ENCODE results near the gene PPT1.
"Not testable (repeated sequence)": the region's sequence is repeated elsewhere in the genome, so short reads cannot be mapped to it uniquely, and the experiment has no call there.

The PPT1 gene

GRCh38 chr1:40039757-40040510 lies 57.1 kb downstream of the PPT1 start:
- in situ Hi-C loops (cut with HindIII; ENCODE audit: low pct_ligation_motif_present, low pct_unique_long_range_greater_than_20kb, low sequenced_read_pairs), result no loop called here
- peak; percentile 78 for DNase-seq

- DNase-seq, result no peak
- in situ Hi-C loops (cut with HindIII; ENCODE audit: low pct_ligation_motif_present, low pct_unique_long_range_greater_than_20kb, low sequenced_read_pairs), result no loop called here
These were observed 57.8 kb downstream of the PPT1 start for GRCh38 chr1:40039245-40039756.

DNA sequence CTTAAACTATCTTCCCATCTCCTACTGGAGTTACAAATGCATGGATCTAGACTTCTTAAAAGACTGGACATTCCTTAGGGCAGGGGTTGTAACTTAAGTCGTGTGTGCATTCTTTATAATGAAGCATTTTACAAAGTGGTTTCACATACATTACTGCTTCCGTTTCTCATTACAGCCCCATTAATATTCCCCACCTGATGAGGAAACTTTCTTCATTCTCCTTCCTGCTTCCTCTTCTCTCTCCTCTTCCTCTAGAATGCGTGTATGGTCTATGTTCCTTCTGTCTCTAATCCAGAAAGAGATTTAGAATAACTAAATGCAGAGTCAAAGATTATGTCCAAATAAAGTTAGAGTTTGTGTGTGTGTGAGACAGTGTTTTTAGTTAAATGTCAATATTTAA lies 58.4 kb downstream of the PPT1 start:
- in situ Hi-C loops (cut with HindIII; ENCODE audit: low pct_ligation_motif_present, low pct_unique_long_range_greater_than_20kb, low sequenced_read_pairs), result no loop called here
- no peak for DNase-seq

DNA sequence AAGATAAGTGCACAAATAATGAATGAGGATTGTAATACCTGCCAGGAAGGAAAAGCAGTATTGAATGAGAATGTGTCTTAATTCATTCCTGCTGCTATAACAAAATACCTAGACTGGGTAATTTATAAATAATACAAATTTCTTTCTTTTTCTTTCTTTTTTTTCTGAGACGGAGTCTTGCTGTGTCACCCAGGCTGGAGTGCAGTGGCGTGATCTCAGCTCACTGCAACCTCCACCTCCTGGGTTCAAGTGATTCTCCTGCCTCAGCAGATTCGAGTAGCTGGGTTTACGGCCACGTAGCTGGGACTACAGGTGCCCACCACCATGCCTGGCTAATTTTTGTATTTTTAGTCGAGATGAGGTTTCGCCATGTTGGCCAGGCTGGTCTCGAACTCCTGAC lies 59.8 kb downstream of the PPT1 start:
- DNase-seq; in situ Hi-C loops (cut with HindIII; ENCODE audit: low pct_ligation_motif_present, low pct_unique_long_range_greater_than_20kb, low sequenced_read_pairs): not testable (repeated sequence)

GRCh38 chr1:40036574-40036973 lies 60.5 kb downstream of the PPT1 start:
- in situ Hi-C loops (cut with HindIII; ENCODE audit: low pct_ligation_motif_present, low pct_unique_long_range_greater_than_20kb, low sequenced_read_pairs), result no loop called here
- no peak for DNase-seq

- no peak for DNase-seq
- in situ Hi-C loops (cut with HindIII; ENCODE audit: low pct_ligation_motif_present, low pct_unique_long_range_greater_than_20kb, low sequenced_read_pairs), result no loop called here
These were observed 62.2 kb downstream of the PPT1 start for GRCh38 chr1:40034869-40035268.

DNA sequence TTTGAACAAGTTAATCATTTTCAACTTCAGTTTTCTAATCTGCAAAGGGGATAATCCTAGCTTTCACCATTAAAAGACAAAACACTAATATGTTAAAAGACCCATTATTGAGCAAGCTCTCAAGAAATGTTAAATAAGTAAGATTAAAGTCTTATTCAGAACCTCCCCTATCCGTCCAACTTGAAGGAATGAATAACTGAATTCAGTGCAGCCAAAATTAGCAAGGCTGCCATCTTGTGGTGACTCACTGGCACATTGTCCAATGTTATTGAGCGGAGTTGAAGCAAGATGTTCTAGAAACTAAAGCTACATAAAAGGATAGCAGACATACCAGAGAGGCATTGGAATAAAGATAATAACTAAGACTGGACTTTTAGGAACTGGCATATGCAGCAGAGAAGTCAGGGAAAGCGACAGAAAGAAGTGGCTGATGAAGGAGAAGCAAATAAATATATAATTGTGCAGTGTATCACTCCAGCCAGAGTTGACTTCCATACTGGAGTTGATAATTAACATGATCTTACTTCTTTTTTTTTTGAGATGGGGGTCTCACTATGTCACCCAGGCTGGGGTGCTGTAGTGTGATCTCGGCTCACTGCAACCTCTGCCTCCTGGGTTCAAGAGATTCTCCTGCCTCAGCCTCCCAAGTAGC lies 64.7 kb downstream of the PPT1 start:
- in situ Hi-C loops (cut with HindIII; ENCODE audit: low pct_ligation_motif_present, low pct_unique_long_range_greater_than_20kb, low sequenced_read_pairs), result no loop called here
- DNase-seq, result peak; percentile 53

DNA sequence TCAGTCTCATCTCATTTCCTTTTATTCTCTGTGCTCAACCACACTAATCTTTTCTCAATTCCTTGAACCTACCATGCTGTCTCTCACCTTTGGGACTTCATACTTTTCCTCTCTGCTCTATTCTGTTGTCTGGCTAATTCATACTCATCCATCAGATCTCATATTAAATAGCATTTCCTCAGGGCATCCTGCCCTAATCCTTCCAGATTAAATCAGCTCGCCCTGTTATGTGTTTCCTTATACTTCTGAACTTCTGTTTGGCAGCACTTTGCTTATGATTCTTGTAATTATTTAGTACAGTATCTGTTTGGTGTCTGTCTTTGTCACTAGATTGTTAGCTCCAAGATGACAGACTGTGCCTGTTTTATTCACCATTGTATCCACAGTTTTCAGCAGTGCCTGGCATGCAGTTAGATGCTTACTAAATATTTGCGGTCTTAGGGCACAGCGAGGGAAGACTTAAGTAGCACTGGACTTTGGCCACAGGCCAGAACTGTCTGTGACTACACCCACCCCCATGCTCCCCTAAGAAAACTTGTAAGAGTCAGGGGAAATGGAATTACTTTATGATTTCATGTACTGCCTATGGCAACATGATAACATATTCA lies 66.4 kb downstream of the PPT1 start:
- in situ Hi-C loops (cut with HindIII; ENCODE audit: low pct_ligation_motif_present, low pct_unique_long_range_greater_than_20kb, low sequenced_read_pairs), result no loop called here
- DNase-seq, result no peak

DNA sequence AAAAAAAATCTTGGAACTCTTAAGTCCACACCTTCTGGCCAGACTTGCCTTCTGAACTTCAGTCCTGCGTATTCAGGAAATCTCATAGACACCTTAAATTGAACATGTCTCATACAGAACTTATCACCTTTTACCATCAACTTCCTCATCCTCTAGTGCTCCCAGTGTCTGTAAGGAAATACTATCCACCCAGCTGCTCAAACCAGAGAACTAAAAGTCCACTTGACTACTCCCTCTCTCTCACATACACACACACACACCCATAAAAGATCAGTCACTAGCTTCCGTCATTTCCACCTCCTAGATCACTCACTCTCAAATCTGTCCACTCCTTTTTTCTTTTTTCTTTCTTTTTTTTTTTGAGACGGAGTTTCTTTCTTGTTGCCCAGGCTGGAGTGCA lies 67.4 kb downstream of the PPT1 start:
- no peak for DNase-seq
- in situ Hi-C loops (cut with HindIII; ENCODE audit: low pct_ligation_motif_present, low pct_unique_long_range_greater_than_20kb, low sequenced_read_pairs), result no loop called here

DNA sequence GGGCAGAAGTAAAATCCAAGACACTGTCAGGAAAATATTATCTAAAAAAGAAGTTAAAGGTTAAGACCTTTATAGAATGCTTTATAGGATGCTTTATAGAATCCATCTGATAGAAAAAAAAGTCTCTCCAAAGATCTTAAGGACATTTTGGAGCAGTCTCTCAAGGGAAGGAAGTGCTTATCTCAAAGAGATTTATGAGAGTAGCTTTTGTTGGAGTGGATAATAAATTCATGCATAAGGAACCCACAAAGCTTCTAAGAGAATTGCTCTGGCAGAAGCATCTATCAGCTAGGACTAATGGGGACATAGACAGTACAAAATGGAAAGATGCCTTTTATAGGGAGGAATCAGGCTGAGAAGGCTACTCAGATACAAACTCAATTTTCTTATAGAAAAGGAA lies 69.4 kb downstream of the PPT1 start:
- no peak for DNase-seq

GRCh38 chr1:40024671-40025070 lies 72.4 kb downstream of the PPT1 start:
- in situ Hi-C loops (cut with HindIII; ENCODE audit: low pct_ligation_motif_present, low pct_unique_long_range_greater_than_20kb, low sequenced_read_pairs), result no loop called here
- DNase-seq, result no peak

More for the DNA sequence above, 69.4 kb downstream of the PPT1 start:
- in situ Hi-C loops (cut with HindIII; ENCODE audit: low pct_ligation_motif_present, low pct_unique_long_range_greater_than_20kb, low sequenced_read_pairs), result no loop called here

DNA sequence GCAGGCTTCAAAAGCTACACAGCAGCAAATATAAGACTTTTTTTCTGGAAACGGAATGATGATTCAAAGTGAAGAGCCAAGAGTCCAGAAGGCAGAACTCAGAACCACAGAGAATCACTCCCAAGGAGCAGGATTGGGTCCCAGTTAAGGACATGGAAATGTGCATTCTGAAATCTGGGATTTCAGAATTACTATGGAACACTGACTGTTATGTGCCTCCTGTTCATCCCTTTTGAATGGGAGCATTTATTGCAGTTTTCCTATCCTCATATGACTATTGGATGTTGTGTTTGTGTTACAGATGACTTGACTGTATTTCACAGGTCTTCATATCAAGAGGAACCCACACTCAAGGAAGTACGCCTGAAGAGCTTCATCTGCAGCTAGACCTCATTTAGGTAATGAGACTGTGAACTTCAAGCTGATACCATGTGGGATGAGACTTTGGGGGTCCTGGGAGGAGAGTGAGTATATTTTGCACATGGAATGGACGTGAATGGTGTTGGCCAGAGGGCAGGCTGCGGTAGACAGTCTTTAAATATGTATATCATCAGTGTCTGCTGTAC lies 73.6 kb downstream of the PPT1 start:
- DNase-seq, result no peak
- in situ Hi-C loops (cut with HindIII; ENCODE audit: low pct_ligation_motif_present, low pct_unique_long_range_greater_than_20kb, low sequenced_read_pairs), result no loop called here

Data from ACHN (cell line).